Effector memory CD4-positive, alpha-beta T cell (primary cell): ENCODE measurements around the gene TRIOBP.

ENCODE experiments used
- DNase-seq, 3 donors: peaks; one replicate each; pipeline ENCODE4 v3.0.0-alpha.2; 2020
- H3K27ac ChIP-seq: 2 replicates; pipeline ENCODE4 v1.7.0; 2013; ENCODE audit warnings: mild to moderate bottlenecking, low read length, moderate library complexity; ENCODE audit not compliant: insufficient read depth, poor library complexity, severe bottlenecking
- H3K27me3 ChIP-seq: replicated peaks from 2 replicates; pipeline ENCODE4 v1.7.0; 2013; ENCODE audit warnings: mild to moderate bottlenecking, low read length; ENCODE audit not compliant: insufficient read depth, control insufficient read depth, poor library complexity, severe bottlenecking
- H3K36me3 ChIP-seq: 2 replicates; pipeline ENCODE4 v1.7.0; 2013; ENCODE audit warnings: mild to moderate bottlenecking, low read length, moderate library complexity; ENCODE audit not compliant: control insufficient read depth, insufficient read depth
- H3K4me1 ChIP-seq: 2 replicates; pipeline ENCODE4 v1.7.0; 2013; ENCODE audit warnings: low read length, mild to moderate bottlenecking; ENCODE audit not compliant: control insufficient read depth, insufficient read depth, poor library complexity, severe bottlenecking
- H3K4me3 ChIP-seq: 2 replicates; pipeline ENCODE4 v1.7.0; 2013; ENCODE audit warnings: low read length, low read depth, mild to moderate bottlenecking; ENCODE audit not compliant: insufficient read depth, poor library complexity, severe bottlenecking
- H3K9me3 ChIP-seq: 2 replicates; pipeline ENCODE4 v1.7.0; 2013; ENCODE audit warnings: mild to moderate bottlenecking, low read length, moderate library complexity; ENCODE audit not compliant: control insufficient read depth

The TRIOBP gene

DNA sequence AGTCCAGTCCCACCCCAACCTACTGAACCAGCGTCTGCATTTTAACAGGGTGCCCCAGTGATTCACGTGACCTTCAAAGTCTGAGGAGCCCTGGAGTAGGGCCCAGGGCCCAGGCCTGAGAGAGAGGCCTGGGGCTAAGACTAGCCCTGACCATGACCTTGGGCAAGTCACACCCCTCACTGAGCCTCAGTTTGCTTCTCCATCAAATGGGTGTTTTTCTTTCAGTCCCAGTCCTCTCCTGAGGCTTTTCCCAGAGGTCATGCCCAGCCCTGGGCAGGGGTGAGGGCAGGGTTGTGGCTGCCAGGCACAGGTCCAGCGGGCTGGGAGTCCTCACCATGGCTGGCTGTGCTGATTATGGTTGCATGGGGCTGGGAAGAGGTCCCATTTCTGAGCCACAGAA is 77.9 kb downstream of the TRIOBP start:
- no peaks in the 10 kb centered on the region for H3K27me3 ChIP-seq
- peaks cover 15% of the 10 kb centered on the region for H3K36me3 ChIP-seq
- no peak overlapping the region for H3K27ac ChIP-seq
- no peaks in the 10 kb centered on the region for H3K9me3 ChIP-seq
- DNase-seq = no peak
- no peaks in the 10 kb centered on the region for H3K4me1 ChIP-seq
- no peak overlapping the region for H3K4me3 ChIP-seq

DNA sequence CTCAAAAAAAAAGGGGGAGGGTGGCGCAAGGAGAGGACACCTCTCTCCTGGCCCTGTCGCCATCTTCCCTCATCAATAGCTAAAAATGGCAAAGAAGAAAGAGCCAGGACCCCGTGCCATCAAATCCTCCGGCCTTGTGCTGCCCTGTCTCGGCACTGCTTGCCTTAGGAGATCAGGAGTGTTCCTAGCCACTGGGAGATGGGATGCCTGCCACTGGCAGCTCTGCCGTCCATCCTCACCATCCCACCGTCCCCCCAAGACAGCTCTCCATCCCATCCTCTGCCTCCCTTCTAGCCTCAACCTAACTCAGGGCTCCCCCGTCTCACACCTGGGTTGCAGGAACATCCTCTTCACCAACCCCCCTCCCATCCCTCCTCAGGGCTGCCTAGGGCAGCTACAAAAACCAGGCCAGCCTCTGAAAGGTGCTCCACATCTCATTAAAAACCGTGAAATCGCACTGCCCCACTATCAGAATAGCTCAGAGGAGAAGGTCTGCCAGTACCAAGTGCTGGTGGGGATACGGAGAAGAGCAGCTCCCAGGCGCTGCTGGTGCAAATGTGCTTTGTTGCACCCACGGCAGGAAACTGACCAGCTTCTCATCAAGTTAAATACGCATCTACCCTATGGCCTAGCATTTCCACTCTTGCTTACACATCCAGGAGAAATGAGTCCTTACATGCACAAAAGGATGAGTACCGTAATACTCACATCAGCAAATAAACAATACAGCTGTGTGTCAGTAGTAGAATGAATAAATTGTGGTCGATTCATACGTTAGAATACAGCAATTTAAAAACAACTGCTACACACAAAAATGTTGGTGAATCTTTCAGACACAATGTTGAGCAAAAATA is 79.2 kb downstream of the TRIOBP start:
- H3K27me3 ChIP-seq = no peaks in the 10 kb centered on the region

DNA sequence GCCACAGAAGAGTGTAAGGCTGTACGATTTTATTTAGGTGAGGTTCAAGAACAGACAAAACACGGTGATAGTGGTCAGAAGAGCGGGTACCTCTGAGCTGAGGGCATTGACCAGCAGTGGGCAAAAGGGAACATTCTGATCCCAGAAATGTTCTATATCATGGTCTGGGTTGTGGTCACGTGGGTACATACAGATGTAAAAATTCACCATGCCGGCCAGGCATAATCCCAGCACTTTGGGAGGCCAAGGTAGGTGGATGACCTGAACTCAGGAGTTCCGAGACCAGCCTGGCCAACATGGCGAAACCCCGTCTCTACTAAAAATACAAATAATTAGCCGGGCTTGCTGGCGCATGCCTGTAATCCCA is 79.8 kb downstream of the TRIOBP start:
- H3K27me3 ChIP-seq = no peaks in the 10 kb centered on the region

More for the DNA sequence above, 79.2 kb downstream of the TRIOBP start:
- no peak for DNase-seq
- no peaks in the 10 kb centered on the region for H3K9me3 ChIP-seq
- no peak overlapping the region for H3K4me3 ChIP-seq
- no peaks in the 10 kb centered on the region for H3K4me1 ChIP-seq
- H3K36me3 ChIP-seq = peaks cover 15% of the 10 kb centered on the region
- no peak overlapping the region for H3K27ac ChIP-seq

DNA sequence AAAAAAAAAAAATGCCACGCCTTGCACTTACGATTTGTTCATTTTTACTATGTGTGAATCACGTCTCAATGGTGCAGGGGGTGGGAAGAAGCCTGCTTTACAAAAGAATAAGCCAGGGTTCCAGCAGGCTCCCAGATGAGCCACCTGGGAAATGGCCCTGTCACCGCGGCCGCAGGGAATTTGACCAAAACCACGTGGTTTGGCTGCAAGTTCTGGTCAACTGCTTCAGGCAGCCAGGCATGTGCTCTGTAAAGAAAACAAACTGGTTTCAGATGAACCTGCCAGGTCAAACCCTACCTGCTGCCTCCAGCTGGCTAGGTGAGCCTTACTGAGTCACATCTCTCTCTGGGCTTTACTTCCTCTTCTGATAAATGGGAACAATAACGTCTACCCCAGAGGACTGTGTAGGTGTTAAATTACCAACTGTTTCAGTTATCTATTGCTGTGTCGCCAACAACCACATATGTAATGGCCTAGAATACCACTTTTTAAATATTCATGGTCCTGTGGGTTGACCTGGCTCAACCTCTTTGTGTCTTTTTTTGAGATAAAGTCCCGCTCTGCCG is 80.4 kb downstream of the TRIOBP start:
- DNase-seq = no peak
- Histone ChIP-seq H3K4me3 (no peak overlapping the region), H3K36me3 (peaks cover 8% of the 10 kb centered on the region), H3K27me3 (no peaks in the 10 kb centered on the region), H3K27ac (no peak overlapping the region), H3K9me3 (no peaks in the 10 kb centered on the region), H3K4me1 (no peaks in the 10 kb centered on the region)

More for the DNA sequence above, 79.8 kb downstream of the TRIOBP start:
- peaks cover 10% of the 10 kb centered on the region for H3K36me3 ChIP-seq
- no peaks in the 10 kb centered on the region for H3K9me3 ChIP-seq
- H3K4me1 ChIP-seq = no peaks in the 10 kb centered on the region
- no peak for DNase-seq
- H3K4me3 ChIP-seq = no peak overlapping the region
- no peak overlapping the region for H3K27ac ChIP-seq

DNA sequence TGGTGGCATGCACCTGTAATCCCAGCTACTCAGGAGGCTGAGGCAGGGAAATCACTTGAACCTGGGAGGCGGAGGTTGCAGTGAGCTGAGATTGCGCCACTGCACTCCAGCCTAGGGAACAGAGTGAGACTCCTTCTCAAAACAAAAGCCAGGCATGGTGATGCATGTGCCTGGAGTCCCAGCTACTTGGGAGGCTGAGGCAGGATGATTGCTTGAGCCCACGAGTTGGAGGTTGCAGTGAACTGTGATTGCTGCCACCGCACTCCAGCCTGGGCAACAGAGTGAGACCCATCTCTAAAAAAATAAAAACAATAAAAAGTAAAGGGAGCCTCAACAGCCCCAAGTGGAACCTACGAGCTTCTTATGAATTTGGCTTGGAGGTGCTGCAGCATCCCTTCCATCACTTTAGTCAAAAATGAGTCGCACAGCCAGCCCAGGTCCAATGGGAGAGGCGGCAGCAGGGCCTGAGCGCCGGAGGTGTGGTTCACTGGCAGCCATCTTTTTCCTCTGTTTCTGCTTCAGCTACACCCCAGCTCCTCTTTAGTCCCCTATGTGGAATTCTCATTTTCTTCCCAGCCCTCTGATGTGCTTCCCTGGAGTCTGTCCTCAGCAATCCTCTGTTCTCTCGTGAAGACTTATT is 81.6 kb downstream of the TRIOBP start:
- DNase-seq = no peak
- Histone ChIP-seq H3K36me3 (no peaks in the 10 kb centered on the region), H3K4me1 (no peaks in the 10 kb centered on the region), H3K27me3 (no peaks in the 10 kb centered on the region), H3K4me3 (no peak overlapping the region), H3K9me3 (no peaks in the 10 kb centered on the region), H3K27ac (no peak overlapping the region)

DNA sequence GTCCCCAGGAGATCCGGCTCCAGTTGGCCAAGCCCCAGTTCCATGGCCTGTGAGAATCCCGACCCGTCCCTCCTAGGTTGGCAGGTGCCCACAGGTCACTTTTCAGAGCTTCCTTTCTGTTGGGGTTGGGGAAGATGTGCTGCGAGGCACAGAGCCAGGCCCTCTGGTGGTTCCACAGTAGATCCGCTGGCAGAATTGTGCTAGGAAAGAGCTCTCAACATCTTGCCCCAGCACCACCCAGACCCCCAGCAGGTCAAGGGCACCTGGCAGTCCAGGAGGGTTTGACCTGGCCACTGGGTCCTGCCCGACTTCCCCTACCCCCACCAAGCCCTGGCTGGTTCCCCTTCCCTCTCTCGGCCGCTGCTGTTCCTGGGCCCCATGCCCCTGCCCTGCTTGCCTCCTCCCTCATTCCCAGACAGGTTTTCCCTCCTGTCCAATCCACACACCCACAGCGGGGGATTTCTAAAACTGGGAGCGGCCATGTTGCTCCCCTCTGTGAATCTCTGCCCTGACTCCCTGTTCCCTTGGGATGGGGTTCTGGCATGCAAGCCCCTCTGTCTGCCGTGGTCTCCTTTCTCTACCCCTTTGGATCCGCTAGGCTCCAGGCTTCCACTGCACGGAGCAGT is 84.7 kb downstream of the TRIOBP start:
- Histone ChIP-seq H3K4me1 (no peaks in the 10 kb centered on the region), H3K27ac (no peak overlapping the region), H3K27me3 (no peaks in the 10 kb centered on the region), H3K9me3 (no peaks in the 10 kb centered on the region), H3K4me3 (no peak overlapping the region), H3K36me3 (no peaks in the 10 kb centered on the region)
- DNase-seq = no peak

DNA sequence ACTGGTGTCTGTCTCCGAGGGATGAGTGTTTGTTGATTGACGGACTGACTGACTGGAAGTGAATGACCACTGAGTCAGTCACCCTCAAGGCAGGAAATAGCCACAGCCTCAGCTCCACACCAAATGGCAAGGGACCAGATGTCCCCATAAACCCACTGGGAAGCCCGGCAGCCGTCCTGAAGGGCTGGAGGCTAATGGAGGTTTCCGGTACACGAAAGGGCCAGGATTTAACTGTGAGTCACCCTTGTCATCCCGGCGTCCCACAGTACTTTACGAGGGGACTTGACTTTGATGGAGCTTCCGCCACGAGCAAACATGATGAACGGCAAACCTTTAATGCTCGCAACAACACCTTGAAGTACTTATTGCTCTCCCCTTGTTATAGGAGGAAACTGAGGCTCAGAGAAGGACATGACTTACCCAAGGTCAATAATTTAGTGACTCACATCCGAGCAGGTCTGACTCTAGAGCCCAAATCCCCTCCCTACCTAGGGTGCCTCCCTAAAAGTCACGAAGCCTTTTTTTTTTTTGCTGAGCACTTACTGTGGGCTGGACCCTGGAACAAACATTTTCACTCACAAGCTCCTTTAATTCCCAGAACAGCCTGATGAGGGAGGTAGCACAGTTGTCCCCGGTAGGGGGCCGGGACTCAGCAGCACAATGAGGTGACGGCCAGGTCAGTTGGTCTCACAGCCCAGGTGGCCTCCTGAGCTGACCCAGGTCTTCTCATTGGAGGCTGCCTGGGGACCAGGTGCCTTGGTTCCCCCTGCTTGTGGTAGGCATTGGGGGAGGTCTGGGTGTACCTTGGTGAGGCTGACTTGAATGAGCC is 85.7 kb downstream of the TRIOBP start:
- Histone ChIP-seq H3K27ac (no peak overlapping the region), H3K36me3 (no peaks in the 10 kb centered on the region), H3K9me3 (no peaks in the 10 kb centered on the region), H3K27me3 (no peaks in the 10 kb centered on the region), H3K4me3 (no peak overlapping the region), H3K4me1 (no peaks in the 10 kb centered on the region)
- no peak for DNase-seq

DNA sequence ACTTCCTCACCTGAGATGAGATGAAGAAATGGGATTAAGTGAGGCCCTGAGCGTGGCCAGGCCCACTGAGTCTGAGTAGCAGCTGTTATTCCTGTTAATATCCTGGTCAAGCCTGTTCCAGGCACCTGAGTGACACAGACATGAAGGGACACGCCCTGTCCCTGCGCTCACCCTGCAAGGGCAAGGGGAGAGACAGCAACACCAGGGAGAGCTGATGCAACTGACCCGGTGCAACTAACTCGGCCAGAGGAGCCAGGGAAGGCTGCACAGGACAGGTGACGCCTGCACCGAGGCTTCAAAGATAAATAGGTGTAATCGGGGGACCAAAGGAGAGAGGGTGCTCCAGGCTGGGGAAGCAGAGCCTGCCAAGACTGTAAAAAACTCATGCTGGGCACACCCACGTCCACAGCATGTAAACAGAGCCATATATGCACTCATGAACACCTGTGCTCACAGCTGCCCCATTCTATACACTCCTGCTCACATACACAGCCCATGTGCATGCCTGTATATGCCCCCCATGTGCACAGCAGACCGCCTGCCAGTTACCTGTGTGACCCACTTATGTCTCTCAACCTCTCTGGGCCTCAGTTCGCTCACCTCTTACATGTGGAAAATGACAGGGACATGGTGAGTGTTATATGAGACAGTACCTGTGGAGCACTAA is 88.1 kb downstream of the TRIOBP start:
- Histone ChIP-seq H3K4me1 (no peaks in the 10 kb centered on the region), H3K27ac (no peak overlapping the region), H3K36me3 (no peaks in the 10 kb centered on the region), H3K9me3 (no peaks in the 10 kb centered on the region), H3K4me3 (no peak overlapping the region), H3K27me3 (no peaks in the 10 kb centered on the region)
- no peak for DNase-seq

DNA sequence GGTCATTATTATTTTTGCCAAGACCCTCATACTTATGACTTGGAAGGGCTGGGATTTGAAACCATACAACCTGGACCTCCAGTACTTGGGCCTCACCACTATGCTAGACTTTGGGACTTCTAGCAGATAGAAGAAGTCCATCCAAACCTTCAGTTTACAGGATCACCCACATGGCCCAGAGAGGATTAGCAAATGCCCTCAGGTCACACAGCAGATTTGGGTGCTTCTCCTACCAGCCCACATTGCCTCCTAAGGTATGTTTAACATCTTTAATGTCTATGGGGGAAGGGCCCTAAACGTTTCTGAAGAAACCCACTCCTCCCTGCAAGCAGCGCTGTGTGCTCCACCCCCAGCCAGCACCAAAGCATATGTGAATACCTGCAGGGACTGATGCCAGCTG is 93.4 kb downstream of the TRIOBP start:
- DNase-seq = no peak
- no peaks in the 10 kb centered on the region for H3K27me3 ChIP-seq
- no peaks in the 10 kb centered on the region for H3K36me3 ChIP-seq
- no peak overlapping the region for H3K4me3 ChIP-seq
- H3K4me1 ChIP-seq = no peaks in the 10 kb centered on the region
- no peak overlapping the region for H3K27ac ChIP-seq
- H3K9me3 ChIP-seq = no peaks in the 10 kb centered on the region
